Adrenal gland (tissue), 12 donors: ENCODE measurements around the gene MAGI1. TPM values are rescaled to one million over a fixed set of nuclear protein-coding genes. Genes with fewer than 3 reads are reported as not detected.

Source experiments
- DNase-seq, 7 donors: peaks; one replicate each; pipeline ENCODE4 v3.0.0-alpha.2; 2019 to 2020
- H3K27ac ChIP-seq, 5 donors: fragments of 200-600 bp; sonication (generic) in 4 of 5; 1 replicate in 3 of 5; 2 replicates in 2 of 5; pipeline versions ENCODE4 v1.5.1 to v1.8.0; 2016 to 2020; ENCODE audit warnings: mild to moderate bottlenecking in 1 of 5
- H3K27me3 ChIP-seq: fragments of 200-600 bp; 2 replicates; pipeline ENCODE4 v1.8.0; 2021
- H3K36me3 ChIP-seq, 2 donors: fragments of 200-600 bp; replicated peaks in 1 of 2; 1 replicate in 1 of 2; 2 replicates in 1 of 2; pipeline versions ENCODE4 v1.5.1 to v1.8.0; 2018 to 2022
- H3K4me1 ChIP-seq, 2 donors: fragments of 200-600 bp; replicated peaks in 1 of 2; 1 replicate in 1 of 2; 2 replicates in 1 of 2; pipeline versions ENCODE4 v1.5.1 to v1.8.0; 2018 to 2021
- H3K4me3 ChIP-seq, 4 donors: fragments of 200-600 bp; sonication (generic) in 3 of 4; one replicate each; pipeline ENCODE4 v1.5.1; 2016 to 2018
- H3K9me3 ChIP-seq, 3 donors: fragments of 200-600 bp; sonication (generic) in 1 of 3; replicated peaks in 1 of 3; 1 replicate in 2 of 3; 2 replicates in 1 of 3; pipeline versions ENCODE4 v1.5.1 to v1.8.0; 2016 to 2021
- POLR2A ChIP-seq, 2 donors: fragments of 450-650 bp; IDR thresholded peaks; one replicate each; pipeline ENCODE4 v1.6.1; 2017; ENCODE audit warnings: antibody characterized with exemption in 2 of 2, mild to moderate bottlenecking in 2 of 2, moderate library complexity in 1 of 2
- WGBS, 4 donors: extraction: QIAGEN DNeasy Blood & Tissue Kit in 2 of 4; methylation state at CpG; one replicate each; pipeline versions ENCODE4 v1.1.5 to v1.1.7; 2013 to 2017; 5-methylcytosine and 5-hydroxymethylcytosine counted together
- intact Hi-C, 2 donors: fragments of 100-400 bp; cut with DNase I; formaldehyde crosslinking; loops; one replicate each; pipeline versions ENCODE4 v1.14.1 to v1.15.0; 2022 to 2023
- polyA plus RNA-seq, 3 donors: library from polyadenylated mRNA; stranded (reverse); fragments of 200-250 nt in 2 of 3; fragments of 350-450 nt in 1 of 3; fragmentation: Illumina TruSeq in 1 of 3; extraction: RNeasy Lipid Tissue Mini Kit (QIAGEN cat#74804) in 1 of 3; gene quantifications; one replicate each; pipeline ENCODE4 v1.2.3, GENCODE V29; 2013 to 2014
- total RNA-seq, 9 donors: library from RNA; depleted of rRNA in 4 of 9; stranded (reverse); fragments of >200 nt in 4 of 9; fragments of 120-200 nt in 1 of 9; fragmentation: NEBNext Ultra II Directional in 1 of 9; extraction: Animal tissue kit (Norgen Biotek cat#: 25700) in 1 of 9; gene quantifications; one replicate each; pipeline versions ENCODE4 v1.1.0 to v1.2.4, GENCODE V29; 2013 to 2023
- TF ChIP-seq, protein P1 (sequence below), 6 experiments: fragments of 450-650 bp in 4 of 6; fragments of 200-600 bp in 2 of 6; sonication (generic) in 1 of 6; IDR thresholded peaks; 1 replicate in 5 of 6; 2 replicates in 1 of 6; pipeline versions ENCODE4 v1.5.1 to v1.8.0; 2016 to 2021; ENCODE audit warnings: antibody characterized with exemption in 6 of 6, mild to moderate bottlenecking in 2 of 6, moderate library complexity in 1 of 6
- donor health status: healthy with polysubstance abuse.
- donor health status: Bipolar disorder and iron deficiency.
- donor health status: DM: yes; HTN: yes; CAD: no.
- donor health status: DM: no; HTN: no; CAD: no.
- donor health status: DM: no; HTN: no; CAD: no.
- donor health status: DM: yes; HTN: yes; CAD: no.

MAGI1 gene
- total and polyA plus RNA-seq, 12 donors: 4.8 to 31.6 (median 18.5) TPM

- no peak for DNase-seq
- Histone ChIP-seq H3K27ac (no peak overlapping the region), H3K4me3 (no peak overlapping the region), H3K9me3 (no peaks in the 10 kb centered on the region), H3K4me1 (peaks cover 0 to 27% of the 10 kb centered on the region in 2 donors), H3K36me3 (no peaks in the 10 kb centered on the region), H3K27me3 (no peaks in the 10 kb centered on the region)
- 89 to 95% (median 93%) methylated on average over 4 of the region's 4 CpGs for WGBS, 4 donors
- intact Hi-C loops: no loop called here
- TF ChIP-seq, protein P1, sequence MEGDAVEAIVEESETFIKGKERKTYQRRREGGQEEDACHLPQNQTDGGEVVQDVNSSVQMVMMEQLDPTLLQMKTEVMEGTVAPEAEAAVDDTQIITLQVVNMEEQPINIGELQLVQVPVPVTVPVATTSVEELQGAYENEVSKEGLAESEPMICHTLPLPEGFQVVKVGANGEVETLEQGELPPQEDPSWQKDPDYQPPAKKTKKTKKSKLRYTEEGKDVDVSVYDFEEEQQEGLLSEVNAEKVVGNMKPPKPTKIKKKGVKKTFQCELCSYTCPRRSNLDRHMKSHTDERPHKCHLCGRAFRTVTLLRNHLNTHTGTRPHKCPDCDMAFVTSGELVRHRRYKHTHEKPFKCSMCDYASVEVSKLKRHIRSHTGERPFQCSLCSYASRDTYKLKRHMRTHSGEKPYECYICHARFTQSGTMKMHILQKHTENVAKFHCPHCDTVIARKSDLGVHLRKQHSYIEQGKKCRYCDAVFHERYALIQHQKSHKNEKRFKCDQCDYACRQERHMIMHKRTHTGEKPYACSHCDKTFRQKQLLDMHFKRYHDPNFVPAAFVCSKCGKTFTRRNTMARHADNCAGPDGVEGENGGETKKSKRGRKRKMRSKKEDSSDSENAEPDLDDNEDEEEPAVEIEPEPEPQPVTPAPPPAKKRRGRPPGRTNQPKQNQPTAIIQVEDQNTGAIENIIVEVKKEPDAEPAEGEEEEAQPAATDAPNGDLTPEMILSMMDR (IDR thresholded peaks at IDR 0.05): no peak
- no peak for TF ChIP-seq POLR2A (IDR thresholded peaks at IDR 0.05)
These were observed 632.2 kb downstream of the MAGI1 start for GRCh38 chr3:65406470-65406869.

GRCh38 chr3:65402597-65402996 is 636.1 kb downstream of the MAGI1 start:
- Histone ChIP-seq H3K9me3 (no peaks in the 10 kb centered on the region), H3K27me3 (no peaks in the 10 kb centered on the region), H3K4me1 (no peaks in the 10 kb centered on the region), H3K36me3 (no peaks in the 10 kb centered on the region), H3K27ac (no peak overlapping the region), H3K4me3 (no peak overlapping the region)
- peak in 5 of 7 donors; percentile 21 to 70 (median 43) for DNase-seq
- WGBS, 4 donors: 62 to 83% (median 76%) methylated on average over 7 of the region's 7 CpGs
- intact Hi-C loops: no loop called here
- TF ChIP-seq, protein P1 (IDR thresholded peaks at IDR 0.05): no peak
- TF ChIP-seq POLR2A (IDR thresholded peaks at IDR 0.05): no peak

GRCh38 chr3:65401359-65402305 is 637.1 kb downstream of the MAGI1 start:
- H3K27ac ChIP-seq: no peak overlapping the region
- H3K9me3 ChIP-seq: no peaks in the 10 kb centered on the region
- no peak overlapping the region for H3K4me3 ChIP-seq
- no peaks in the 10 kb centered on the region for H3K4me1 ChIP-seq
- H3K36me3 ChIP-seq: no peaks in the 10 kb centered on the region
- DNase-seq: no peak
- H3K27me3 ChIP-seq: no peaks in the 10 kb centered on the region
- 66 to 74% (median 68%) methylated on average over 10 of the region's 10 CpGs for WGBS, 4 donors
- TF ChIP-seq, protein P1 (IDR thresholded peaks at IDR 0.05): no peak
- no peak for TF ChIP-seq POLR2A (IDR thresholded peaks at IDR 0.05)
- intact Hi-C loops: no loop called here

DNA sequence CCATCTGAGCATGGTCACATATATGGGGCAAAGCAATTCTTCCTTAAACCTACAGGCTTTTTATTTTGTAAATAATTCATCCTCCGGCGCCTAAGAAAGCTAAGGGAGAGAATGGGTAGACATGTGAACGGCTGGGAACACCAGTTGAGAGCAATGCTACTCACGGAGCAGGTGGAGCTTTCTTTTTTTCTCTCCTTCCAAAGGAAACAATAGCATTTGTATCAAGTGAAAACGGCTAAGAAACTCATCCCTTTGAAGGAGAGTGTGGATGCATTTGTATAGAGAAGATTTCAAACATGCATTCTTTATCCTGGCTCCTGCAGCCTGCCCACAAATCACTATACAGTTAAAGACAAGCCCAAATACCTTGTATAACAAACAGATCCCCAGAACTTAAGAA is 637.8 kb downstream of the MAGI1 start:
- no peak for DNase-seq
- no peaks in the 10 kb centered on the region for H3K27me3 ChIP-seq
- intact Hi-C loops: no loop called here
- H3K27ac ChIP-seq: no peak overlapping the region
- TF ChIP-seq, protein P1 (IDR thresholded peaks at IDR 0.05): no peak
- no peak for TF ChIP-seq POLR2A (IDR thresholded peaks at IDR 0.05)
- H3K4me3 ChIP-seq: no peak overlapping the region
- 84 to 89% (median 87%) methylated on average over 5 of the region's 5 CpGs for WGBS, 4 donors
- no peaks in the 10 kb centered on the region for H3K4me1 ChIP-seq
- H3K9me3 ChIP-seq: no peaks in the 10 kb centered on the region
- no peaks in the 10 kb centered on the region for H3K36me3 ChIP-seq
